Liver (tissue), 3 donors: Measurements from ENCODE around the gene TMEM51.

Source experiments
- RAD21 ChIP-seq, 2 donors: IDR thresholded peaks; 2 replicates each; pipeline ENCODE4 v1.6.1; 2016; ENCODE audit warnings: antibody characterized with exemption in 2 of 2, mild to moderate bottlenecking in 2 of 2
- YY1 ChIP-seq: IDR thresholded peaks from 2 replicates; pipeline ENCODE4 v1.6.1; 2016; ENCODE audit warnings: antibody characterized with exemption, mild to moderate bottlenecking
- TF ChIP-seq, protein P1 (sequence below): fragments of 150-350 bp; IDR thresholded peaks from 2 replicates; pipeline ENCODE4 v1.5.1; 2017; ENCODE audit warnings: improper control_type of control experiment, low read depth, low read length; ENCODE audit not compliant: missing input control
- TF ChIP-seq, protein P2 (sequence below): IDR thresholded peaks from 2 replicates; pipeline ENCODE4 v1.6.1; 2016; ENCODE audit warnings: antibody characterized with exemption, mild to moderate bottlenecking
- donor health status: healthy.
- donor health status: healthy.

DNA sequence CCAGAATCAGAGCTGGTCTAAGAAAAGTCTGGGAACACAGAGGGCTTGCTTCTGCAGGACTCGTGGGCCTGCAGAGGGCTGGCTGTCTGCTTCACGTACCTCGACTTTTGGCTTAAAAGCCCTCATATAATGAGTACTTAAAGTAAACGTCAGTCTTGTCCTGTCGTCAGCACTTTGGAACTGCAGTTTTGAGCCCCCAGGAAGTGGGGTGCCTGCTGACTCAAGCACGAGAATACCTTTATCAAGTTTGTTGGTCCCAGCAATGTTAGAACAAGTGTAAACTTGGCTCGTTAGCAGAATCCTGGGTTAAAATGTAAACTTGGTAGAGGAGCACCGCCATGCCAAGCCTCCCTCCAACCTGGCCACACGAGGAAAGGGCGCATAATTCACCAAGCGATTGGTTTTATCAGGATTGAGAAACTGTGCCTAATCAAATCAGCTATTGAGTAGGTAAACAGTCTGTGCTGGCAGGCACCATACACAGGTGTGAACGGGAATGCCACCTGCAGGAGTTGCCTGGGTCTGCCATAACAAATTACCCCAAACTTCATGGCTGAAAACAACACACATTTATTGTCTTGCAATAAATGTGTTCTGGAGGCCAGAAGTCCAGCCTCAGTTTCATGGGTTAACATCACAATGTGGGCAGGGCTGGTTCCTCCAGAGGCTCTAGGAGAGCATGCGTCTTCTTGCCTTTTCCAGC, 48.5 kb downstream of the TMEM51 start:
- TF ChIP-seq, protein P1, sequence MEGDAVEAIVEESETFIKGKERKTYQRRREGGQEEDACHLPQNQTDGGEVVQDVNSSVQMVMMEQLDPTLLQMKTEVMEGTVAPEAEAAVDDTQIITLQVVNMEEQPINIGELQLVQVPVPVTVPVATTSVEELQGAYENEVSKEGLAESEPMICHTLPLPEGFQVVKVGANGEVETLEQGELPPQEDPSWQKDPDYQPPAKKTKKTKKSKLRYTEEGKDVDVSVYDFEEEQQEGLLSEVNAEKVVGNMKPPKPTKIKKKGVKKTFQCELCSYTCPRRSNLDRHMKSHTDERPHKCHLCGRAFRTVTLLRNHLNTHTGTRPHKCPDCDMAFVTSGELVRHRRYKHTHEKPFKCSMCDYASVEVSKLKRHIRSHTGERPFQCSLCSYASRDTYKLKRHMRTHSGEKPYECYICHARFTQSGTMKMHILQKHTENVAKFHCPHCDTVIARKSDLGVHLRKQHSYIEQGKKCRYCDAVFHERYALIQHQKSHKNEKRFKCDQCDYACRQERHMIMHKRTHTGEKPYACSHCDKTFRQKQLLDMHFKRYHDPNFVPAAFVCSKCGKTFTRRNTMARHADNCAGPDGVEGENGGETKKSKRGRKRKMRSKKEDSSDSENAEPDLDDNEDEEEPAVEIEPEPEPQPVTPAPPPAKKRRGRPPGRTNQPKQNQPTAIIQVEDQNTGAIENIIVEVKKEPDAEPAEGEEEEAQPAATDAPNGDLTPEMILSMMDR: no peak
- peak; percentile 12 to 31 for TF ChIP-seq RAD21 (IDR thresholded peaks at IDR 0.05)
- TF ChIP-seq, protein P2, sequence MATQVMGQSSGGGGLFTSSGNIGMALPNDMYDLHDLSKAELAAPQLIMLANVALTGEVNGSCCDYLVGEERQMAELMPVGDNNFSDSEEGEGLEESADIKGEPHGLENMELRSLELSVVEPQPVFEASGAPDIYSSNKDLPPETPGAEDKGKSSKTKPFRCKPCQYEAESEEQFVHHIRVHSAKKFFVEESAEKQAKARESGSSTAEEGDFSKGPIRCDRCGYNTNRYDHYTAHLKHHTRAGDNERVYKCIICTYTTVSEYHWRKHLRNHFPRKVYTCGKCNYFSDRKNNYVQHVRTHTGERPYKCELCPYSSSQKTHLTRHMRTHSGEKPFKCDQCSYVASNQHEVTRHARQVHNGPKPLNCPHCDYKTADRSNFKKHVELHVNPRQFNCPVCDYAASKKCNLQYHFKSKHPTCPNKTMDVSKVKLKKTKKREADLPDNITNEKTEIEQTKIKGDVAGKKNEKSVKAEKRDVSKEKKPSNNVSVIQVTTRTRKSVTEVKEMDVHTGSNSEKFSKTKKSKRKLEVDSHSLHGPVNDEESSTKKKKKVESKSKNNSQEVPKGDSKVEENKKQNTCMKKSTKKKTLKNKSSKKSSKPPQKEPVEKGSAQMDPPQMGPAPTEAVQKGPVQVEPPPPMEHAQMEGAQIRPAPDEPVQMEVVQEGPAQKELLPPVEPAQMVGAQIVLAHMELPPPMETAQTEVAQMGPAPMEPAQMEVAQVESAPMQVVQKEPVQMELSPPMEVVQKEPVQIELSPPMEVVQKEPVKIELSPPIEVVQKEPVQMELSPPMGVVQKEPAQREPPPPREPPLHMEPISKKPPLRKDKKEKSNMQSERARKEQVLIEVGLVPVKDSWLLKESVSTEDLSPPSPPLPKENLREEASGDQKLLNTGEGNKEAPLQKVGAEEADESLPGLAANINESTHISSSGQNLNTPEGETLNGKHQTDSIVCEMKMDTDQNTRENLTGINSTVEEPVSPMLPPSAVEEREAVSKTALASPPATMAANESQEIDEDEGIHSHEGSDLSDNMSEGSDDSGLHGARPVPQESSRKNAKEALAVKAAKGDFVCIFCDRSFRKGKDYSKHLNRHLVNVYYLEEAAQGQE: peak; percentile 61
- peak; percentile 90 for TF ChIP-seq YY1
